GM18861 (cell line): ENCODE results near the gene AGBL3.

Experiments
- ATAC-seq: cut with Tn5 transposase; IDR thresholded peaks from one replicate; pipeline ENCODE4 v1.9.1; 2021; ENCODE audit not compliant: unreplicated experiment

Gene AGBL3

GRCh38 chr7:135143885-135144668 lies 157.8 kb downstream of the AGBL3 start:
- ATAC-seq = no peak

GRCh38 chr7:135147341-135147898 lies 161.1 kb downstream of the AGBL3 start:
- ATAC-seq = no peak

GRCh38 chr7:135147899-135148721 lies 161.8 kb downstream of the AGBL3 start, which contains the start of gene TMEM140:
Gene TMEM140 (plus strand): TSS chr7:135148072. CDS start chr7:135164442, 16,370 bp downstream.
- peak; percentile 42 for ATAC-seq

GRCh38 chr7:135150072-135150782 lies 163.9 kb downstream of the AGBL3 start:
- no peak for ATAC-seq

- no peak for ATAC-seq
These were observed 164.8 kb downstream of the AGBL3 start for GRCh38 chr7:135151132-135151531.

- peak; percentile 22 for ATAC-seq
These were observed 165.2 kb downstream of the AGBL3 start for GRCh38 chr7:135151533-135151932.

- ATAC-seq = peak; percentile 35
These were observed 166.1 kb downstream of the AGBL3 start for GRCh38 chr7:135152442-135152841.

GRCh38 chr7:135154734-135155133 lies 168.4 kb downstream of the AGBL3 start:
- ATAC-seq = no peak

- no peak for ATAC-seq
These were observed 170.0 kb downstream of the AGBL3 start for GRCh38 chr7:135156290-135156689.

GRCh38 chr7:135158141-135158655 lies 171.9 kb downstream of the AGBL3 start:
- no peak for ATAC-seq

GRCh38 chr7:135158874-135159273 lies 172.6 kb downstream of the AGBL3 start:
- no peak for ATAC-seq

GRCh38 chr7:135159359-135160085 lies 173.2 kb downstream of the AGBL3 start:
- peak; percentile 5 for ATAC-seq

- ATAC-seq = peak; percentile 66
These were observed 174.0 kb downstream of the AGBL3 start for GRCh38 chr7:135160098-135160857.

GRCh38 chr7:135160858-135161653 lies 174.7 kb downstream of the AGBL3 start:
- ATAC-seq = no peak

- no peak for ATAC-seq
These were observed 175.4 kb downstream of the AGBL3 start for GRCh38 chr7:135161669-135162068.

GRCh38 chr7:135162382-135163001 lies 176.2 kb downstream of the AGBL3 start:
- no peak for ATAC-seq

GRCh38 chr7:135164357-135165061 lies 178.2 kb downstream of the AGBL3 start:
- ATAC-seq = no peak

GRCh38 chr7:135165862-135166261 lies 179.6 kb downstream of the AGBL3 start:
- no peak for ATAC-seq
